HepG2 (cell line): ENCODE data around the gene ECSCR. TPM values are rescaled to one million over a fixed set of nuclear protein-coding genes. Genes with fewer than 3 reads are reported as not detected.
"Not testable (repeated sequence)": the region's sequence is repeated elsewhere in the genome, so short reads cannot be mapped to it uniquely, and the experiment has no call there.

Experiments
- ASH2L ChIP-seq: fragments of 300-600, 200-600 bp; sonication (generic); IDR thresholded peaks from 2 replicates; pipeline ENCODE4 v1.7.0; 2017; ENCODE audit warnings: low read depth, mild to moderate bottlenecking, moderate library complexity, mixed read lengths, low read length; ENCODE audit not compliant: insufficient read length
- MED1 ChIP-seq: sonication (generic); formaldehyde crosslinking; IDR thresholded peaks from 2 replicates; pipeline ENCODE4 v1.4.0; 2020; ENCODE audit warnings: missing genetic modification reagents
- MIXL1 ChIP-seq: IDR thresholded peaks from 2 replicates; pipeline ENCODE4 v1.6.1; 2016
- NFIC ChIP-seq: IDR thresholded peaks from 2 replicates; pipeline ENCODE4 v1.6.1; 2012; ENCODE audit warnings: mild to moderate bottlenecking, low read length, inconsistent platforms
- PITX1 ChIP-seq: sonication (generic); formaldehyde crosslinking; IDR thresholded peaks from 2 replicates; pipeline ENCODE4 v1.5.1; 2020; ENCODE audit warnings: mild to moderate bottlenecking, missing genetic modification reagents
- RXRB ChIP-seq: IDR thresholded peaks from 2 replicates; pipeline ENCODE4 v1.6.1; 2016; ENCODE audit warnings: borderline replicate concordance, missing genetic modification reagents, missing compliant biosample characterization
- SP1 ChIP-seq, 2 experiments: fragments of 450-650 bp in 1 of 2; sonication (generic) in 1 of 2; formaldehyde crosslinking in 1 of 2; IDR thresholded peaks; 2 replicates each; pipeline versions ENCODE4 v1.4.0 to v1.6.1; 2016 to 2020; ENCODE audit warnings: missing genetic modification reagents in 1 of 2
- THAP11 ChIP-seq: IDR thresholded peaks from 2 replicates; pipeline ENCODE4 v1.6.1; 2016; ENCODE audit warnings: missing biosample characterization, missing genetic modification reagents
- ZNF232 ChIP-seq: sonication (generic); formaldehyde crosslinking; IDR thresholded peaks from 2 replicates; pipeline ENCODE4 v1.4.0; 2020; ENCODE audit warnings: missing genetic modification reagents, borderline replicate concordance
- ZNF264 ChIP-seq: sonication (generic); formaldehyde crosslinking; IDR thresholded peaks from 2 replicates; pipeline ENCODE4 v1.4.0; 2020; ENCODE audit warnings: missing genetic modification reagents
- ZNF501 ChIP-seq: sonication (generic); formaldehyde crosslinking; IDR thresholded peaks from 2 replicates; pipeline ENCODE4 v1.5.1; 2020; ENCODE audit warnings: mild to moderate bottlenecking, moderate library complexity, missing genetic modification reagents
- ZNF614 ChIP-seq: IDR thresholded peaks from 2 replicates; pipeline ENCODE4 v1.6.1; 2018; ENCODE audit warnings: missing biosample characterization, missing genetic modification reagents, inconsistent platforms, borderline replicate concordance
- polyA plus RNA-seq, 8 experiments: library from polyadenylated mRNA; depleted of rRNA in 3 of 8; stranded (reverse) in 7 of 8; unstranded in 1 of 8; fragments of >200 nt; fragmentation: Illumina TruSeq in 4 of 8; extraction: Trizol in 4 of 8; gene quantifications; 2 replicates each; pipeline versions ENCODE4 v1.2.1 to v1.2.3, GENCODE V29; 2011 to 2016; ENCODE audit warnings: low read depth in 4 of 8, missing spikeins in 1 of 8, mixed read lengths in 1 of 8; ENCODE audit not compliant: insufficient read depth in 1 of 8
- total RNA-seq, 5 experiments: library from RNA; depleted of rRNA; stranded (reverse); fragments of >200 nt; fragmentation: Illumina TruSeq; extraction: Trizol; gene quantifications; 2 replicates each; pipeline ENCODE4 v1.2.3, GENCODE V29; 2016; ENCODE audit warnings: low read depth in 1 of 5
- TF ChIP-seq, protein P1 (sequence below): IDR thresholded peaks from 2 replicates; pipeline ENCODE4 v1.6.1; 2016; ENCODE audit warnings: mild to moderate bottlenecking
- TF ChIP-seq, protein P2 (sequence below): sonication (generic); formaldehyde crosslinking; IDR thresholded peaks from 2 replicates; pipeline ENCODE4 v1.4.0; 2020; ENCODE audit warnings: missing genetic modification reagents
- TF ChIP-seq, protein P3 (sequence below): sonication (generic); formaldehyde crosslinking; IDR thresholded peaks from 2 replicates; pipeline ENCODE4 v1.4.0; 2020; ENCODE audit warnings: missing genetic modification reagents

Gene ECSCR
- total and polyA plus RNA-seq, 2 of the 13 experiments (the other 11 are each of a cell fraction or from before 2014, with no cell fraction given): 0.18 TPM; not detected in 1

DNA sequence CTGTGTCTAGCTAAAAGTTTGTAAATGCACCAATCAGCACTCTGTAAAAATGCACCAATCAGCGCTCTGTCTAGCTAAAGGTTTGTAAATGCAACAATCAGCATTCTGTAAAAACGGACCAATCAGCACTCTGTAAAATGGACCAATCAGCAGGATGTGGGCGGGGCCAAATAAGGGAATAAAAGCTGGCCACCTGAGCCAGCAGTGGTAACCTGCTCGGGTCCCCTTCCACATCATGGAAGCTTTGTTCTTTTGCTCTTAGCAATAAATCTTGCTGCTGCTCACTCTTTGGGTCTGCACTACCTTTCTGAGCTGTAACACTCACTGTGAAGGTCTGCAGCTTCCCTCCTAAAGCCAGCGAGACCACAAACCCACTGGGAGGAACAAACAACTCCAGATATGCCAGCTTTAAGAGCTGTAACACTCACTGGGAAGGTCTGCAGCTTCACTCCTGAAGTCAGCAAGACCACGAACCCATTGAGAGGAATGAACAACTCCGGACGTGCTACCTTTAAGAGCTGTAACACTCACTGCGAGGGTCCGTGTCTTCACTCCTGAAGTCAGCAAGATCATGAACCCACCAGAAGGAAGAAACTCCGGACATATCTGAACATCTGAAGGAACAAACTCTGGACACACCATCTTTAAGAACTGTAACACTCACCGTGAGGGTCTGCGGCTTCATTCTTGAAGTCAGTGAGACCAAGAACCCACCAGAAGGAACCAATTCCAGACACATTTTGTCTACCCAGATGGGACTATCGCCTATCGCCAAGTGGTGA lies 40.7 kb upstream of the ECSCR start (continued):
- TF ChIP-seq SP1 (IDR thresholded peaks at IDR 0.05): not testable (repeated sequence)
- TF ChIP-seq SP1 (CRISPR knock-in tag; IDR thresholded peaks at IDR 0.05): peak; percentile 79
- TF ChIP-seq MIXL1 (CRISPR knock-in tag): 0 out of 2 replicates have a peak, but pooled peaks have one; percentile 39
- peak; percentile 45; the same call in 1 of the 2 replicates for TF ChIP-seq ZNF501 (CRISPR knock-in tag)
- peak; percentile 24; the same call in 1 of the 2 replicates for TF ChIP-seq PITX1 (CRISPR knock-in tag)
- TF ChIP-seq MED1: peak; percentile 65; the same call in 1 of the 2 replicates
- TF ChIP-seq RXRB (CRISPR knock-in tag): peak; percentile 34; the same call in 1 of the 2 replicates
- TF ChIP-seq NFIC: 0 out of 2 replicates have a peak, but pooled peaks have one; percentile 13
- 0 out of 2 replicates have a peak, but pooled peaks have one; percentile 37 for TF ChIP-seq ZNF614 (CRISPR knock-in tag)
- TF ChIP-seq, protein P1, sequence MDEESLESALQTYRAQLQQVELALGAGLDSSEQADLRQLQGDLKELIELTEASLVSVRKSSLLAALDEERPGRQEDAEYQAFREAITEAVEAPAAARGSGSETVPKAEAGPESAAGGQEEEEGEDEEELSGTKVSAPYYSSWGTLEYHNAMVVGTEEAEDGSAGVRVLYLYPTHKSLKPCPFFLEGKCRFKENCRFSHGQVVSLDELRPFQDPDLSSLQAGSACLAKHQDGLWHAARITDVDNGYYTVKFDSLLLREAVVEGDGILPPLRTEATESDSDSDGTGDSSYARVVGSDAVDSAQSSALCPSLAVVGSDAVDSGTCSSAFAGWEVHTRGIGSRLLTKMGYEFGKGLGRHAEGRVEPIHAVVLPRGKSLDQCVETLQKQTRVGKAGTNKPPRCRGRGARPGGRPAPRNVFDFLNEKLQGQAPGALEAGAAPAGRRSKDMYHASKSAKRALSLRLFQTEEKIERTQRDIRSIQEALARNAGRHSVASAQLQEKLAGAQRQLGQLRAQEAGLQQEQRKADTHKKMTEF (CRISPR knock-in tag): 0 out of 2 replicates have a peak, but pooled peaks have one; percentile 15
- TF ChIP-seq THAP11 (CRISPR knock-in tag): 0 out of 2 replicates have a peak, but pooled peaks have one; percentile 21
- TF ChIP-seq, protein P2, sequence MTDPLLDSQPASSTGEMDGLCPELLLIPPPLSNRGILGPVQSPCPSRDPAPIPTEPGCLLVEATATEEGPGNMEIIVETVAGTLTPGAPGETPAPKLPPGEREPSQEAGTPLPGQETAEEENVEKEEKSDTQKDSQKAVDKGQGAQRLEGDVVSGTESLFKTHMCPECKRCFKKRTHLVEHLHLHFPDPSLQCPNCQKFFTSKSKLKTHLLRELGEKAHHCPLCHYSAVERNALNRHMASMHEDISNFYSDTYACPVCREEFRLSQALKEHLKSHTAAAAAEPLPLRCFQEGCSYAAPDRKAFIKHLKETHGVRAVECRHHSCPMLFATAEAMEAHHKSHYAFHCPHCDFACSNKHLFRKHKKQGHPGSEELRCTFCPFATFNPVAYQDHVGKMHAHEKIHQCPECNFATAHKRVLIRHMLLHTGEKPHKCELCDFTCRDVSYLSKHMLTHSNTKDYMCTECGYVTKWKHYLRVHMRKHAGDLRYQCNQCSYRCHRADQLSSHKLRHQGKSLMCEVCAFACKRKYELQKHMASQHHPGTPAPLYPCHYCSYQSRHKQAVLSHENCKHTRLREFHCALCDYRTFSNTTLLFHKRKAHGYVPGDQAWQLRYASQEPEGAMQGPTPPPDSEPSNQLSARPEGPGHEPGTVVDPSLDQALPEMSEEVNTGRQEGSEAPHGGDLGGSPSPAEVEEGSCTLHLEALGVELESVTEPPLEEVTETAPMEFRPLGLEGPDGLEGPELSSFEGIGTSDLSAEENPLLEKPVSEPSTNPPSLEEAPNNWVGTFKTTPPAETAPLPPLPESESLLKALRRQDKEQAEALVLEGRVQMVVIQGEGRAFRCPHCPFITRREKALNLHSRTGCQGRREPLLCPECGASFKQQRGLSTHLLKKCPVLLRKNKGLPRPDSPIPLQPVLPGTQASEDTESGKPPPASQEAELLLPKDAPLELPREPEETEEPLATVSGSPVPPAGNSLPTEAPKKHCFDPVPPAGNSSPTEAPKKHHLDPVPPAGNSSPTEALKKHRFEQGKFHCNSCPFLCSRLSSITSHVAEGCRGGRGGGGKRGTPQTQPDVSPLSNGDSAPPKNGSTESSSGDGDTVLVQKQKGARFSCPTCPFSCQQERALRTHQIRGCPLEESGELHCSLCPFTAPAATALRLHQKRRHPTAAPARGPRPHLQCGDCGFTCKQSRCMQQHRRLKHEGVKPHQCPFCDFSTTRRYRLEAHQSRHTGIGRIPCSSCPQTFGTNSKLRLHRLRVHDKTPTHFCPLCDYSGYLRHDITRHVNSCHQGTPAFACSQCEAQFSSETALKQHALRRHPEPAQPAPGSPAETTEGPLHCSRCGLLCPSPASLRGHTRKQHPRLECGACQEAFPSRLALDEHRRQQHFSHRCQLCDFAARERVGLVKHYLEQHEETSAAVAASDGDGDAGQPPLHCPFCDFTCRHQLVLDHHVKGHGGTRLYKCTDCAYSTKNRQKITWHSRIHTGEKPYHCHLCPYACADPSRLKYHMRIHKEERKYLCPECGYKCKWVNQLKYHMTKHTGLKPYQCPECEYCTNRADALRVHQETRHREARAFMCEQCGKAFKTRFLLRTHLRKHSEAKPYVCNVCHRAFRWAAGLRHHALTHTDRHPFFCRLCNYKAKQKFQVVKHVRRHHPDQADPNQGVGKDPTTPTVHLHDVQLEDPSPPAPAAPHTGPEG (CRISPR knock-in tag): peak; percentile 47; the same call in 1 of the 2 replicates
- TF ChIP-seq ZNF264: peak; percentile 79; the same call in 1 of the 2 replicates
- TF ChIP-seq, protein P3, sequence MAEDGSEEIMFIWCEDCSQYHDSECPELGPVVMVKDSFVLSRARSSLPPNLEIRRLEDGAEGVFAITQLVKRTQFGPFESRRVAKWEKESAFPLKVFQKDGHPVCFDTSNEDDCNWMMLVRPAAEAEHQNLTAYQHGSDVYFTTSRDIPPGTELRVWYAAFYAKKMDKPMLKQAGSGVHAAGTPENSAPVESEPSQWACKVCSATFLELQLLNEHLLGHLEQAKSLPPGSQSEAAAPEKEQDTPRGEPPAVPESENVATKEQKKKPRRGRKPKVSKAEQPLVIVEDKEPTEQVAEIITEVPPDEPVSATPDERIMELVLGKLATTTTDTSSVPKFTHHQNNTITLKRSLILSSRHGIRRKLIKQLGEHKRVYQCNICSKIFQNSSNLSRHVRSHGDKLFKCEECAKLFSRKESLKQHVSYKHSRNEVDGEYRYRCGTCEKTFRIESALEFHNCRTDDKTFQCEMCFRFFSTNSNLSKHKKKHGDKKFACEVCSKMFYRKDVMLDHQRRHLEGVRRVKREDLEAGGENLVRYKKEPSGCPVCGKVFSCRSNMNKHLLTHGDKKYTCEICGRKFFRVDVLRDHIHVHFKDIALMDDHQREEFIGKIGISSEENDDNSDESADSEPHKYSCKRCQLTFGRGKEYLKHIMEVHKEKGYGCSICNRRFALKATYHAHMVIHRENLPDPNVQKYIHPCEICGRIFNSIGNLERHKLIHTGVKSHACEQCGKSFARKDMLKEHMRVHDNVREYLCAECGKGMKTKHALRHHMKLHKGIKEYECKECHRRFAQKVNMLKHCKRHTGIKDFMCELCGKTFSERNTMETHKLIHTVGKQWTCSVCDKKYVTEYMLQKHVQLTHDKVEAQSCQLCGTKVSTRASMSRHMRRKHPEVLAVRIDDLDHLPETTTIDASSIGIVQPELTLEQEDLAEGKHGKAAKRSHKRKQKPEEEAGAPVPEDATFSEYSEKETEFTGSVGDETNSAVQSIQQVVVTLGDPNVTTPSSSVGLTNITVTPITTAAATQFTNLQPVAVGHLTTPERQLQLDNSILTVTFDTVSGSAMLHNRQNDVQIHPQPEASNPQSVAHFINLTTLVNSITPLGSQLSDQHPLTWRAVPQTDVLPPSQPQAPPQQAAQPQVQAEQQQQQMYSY (CRISPR knock-in tag): 0 out of 2 replicates have a peak, but pooled peaks have one; percentile 23
- TF ChIP-seq ZNF232 (CRISPR knock-in tag): peak; percentile 28; the same call in 1 of the 2 replicates
- peak; percentile 36 for TF ChIP-seq ASH2L
